WTC11 (cell line): ENCODE measurements around the gene PFKM. TPM values are rescaled to one million over a fixed set of nuclear protein-coding genes. Genes with fewer than 3 reads are reported as not detected.

ENCODE experiments used
- ATAC-seq: fragments of 200-7000 bp; cut with Tn5 transposase; 2 replicates; pipeline ENCODE4 v1.10.0; 2021; ENCODE audit warnings: mild to moderate bottlenecking, moderate library complexity
- CTCF ChIA-PET: fragments of 300-600 bp; sonication (Branson Sonifier 250); formaldehyde crosslinking; loops from one replicate; lab custom pipeline; 2021; ENCODE audit warnings: antibody characterized with exemption; lab: Charles Lee
- POLR2A ChIA-PET: fragments of 350-600 bp; sonication (Branson Sonifier 250); formaldehyde crosslinking; loops from one replicate; lab custom pipeline; 2021; ENCODE audit warnings: antibody characterized with exemption; lab: Charles Lee
- DNase-seq: peaks from one replicate; pipeline ENCODE4 v3.0.0; 2021; ENCODE audit warnings: low spot score
- H3K27ac Mint-ChIP-seq: 2 replicates; pipeline ENCODE4 v1.8.0; 2021; ENCODE audit warnings: mixed read lengths
- H3K27me3 Mint-ChIP-seq: 2 replicates; pipeline ENCODE4 v1.8.0; 2021; ENCODE audit warnings: low read depth, mild to moderate bottlenecking, moderate library complexity, mixed read lengths
- H3K36me3 Mint-ChIP-seq: 2 replicates; pipeline ENCODE4 v1.8.0; 2021; ENCODE audit warnings: mixed read lengths
- H3K4me1 Mint-ChIP-seq: 2 replicates; pipeline ENCODE4 v1.8.0; 2022; ENCODE audit warnings: mixed read lengths
- H3K4me3 Mint-ChIP-seq: 2 replicates; pipeline ENCODE4 v1.8.0; 2021; ENCODE audit warnings: mild to moderate bottlenecking, moderate library complexity, mixed read lengths
- H3K9me3 Mint-ChIP-seq: 2 replicates; pipeline ENCODE4 v1.8.0; 2021; ENCODE audit warnings: mixed read lengths
- AR ChIP-seq: fragments of 250-450 bp; sonication (Bioruptor Pico); IDR thresholded peaks from 2 replicates; pipeline ENCODE4 v1.9.0; 2021; ENCODE audit warnings: mild to moderate bottlenecking
- ATF1 ChIP-seq: sonication (generic); formaldehyde crosslinking; IDR thresholded peaks from 2 replicates; pipeline ENCODE4 v1.8.1; 2023; ENCODE audit warnings: mild to moderate bottlenecking, moderate library complexity, missing genetic modification reagents
- ATF2 ChIP-seq: sonication (generic); formaldehyde crosslinking; IDR thresholded peaks from 2 replicates; pipeline ENCODE4 v1.8.1; 2022; ENCODE audit warnings: low read depth, missing genetic modification reagents, borderline replicate concordance
- ATF3 ChIP-seq: sonication (generic); formaldehyde crosslinking; conservative IDR thresholded peaks from 2 replicates; pipeline ENCODE4 v1.8.1; 2022; ENCODE audit warnings: mild to moderate bottlenecking, missing genetic modification reagents
- CTCF ChIP-seq: fragments of 200-600 bp; IDR thresholded peaks from 2 replicates; pipeline ENCODE4 v1.8.0; 2022; ENCODE audit warnings: antibody characterized with exemption
- E2F4 ChIP-seq: sonication (generic); formaldehyde crosslinking; IDR thresholded peaks from 2 replicates; pipeline ENCODE4 v1.8.1; 2022; ENCODE audit warnings: low read depth, mild to moderate bottlenecking, moderate library complexity, missing genetic modification reagents, borderline replicate concordance
- FOXJ3 ChIP-seq: sonication (generic); formaldehyde crosslinking; IDR thresholded peaks from 2 replicates; pipeline ENCODE4 v1.9.0; 2021; ENCODE audit warnings: missing genetic modification reagents, mild to moderate bottlenecking, borderline replicate concordance
- FOXP4 ChIP-seq: sonication (generic); formaldehyde crosslinking; IDR thresholded peaks from 2 replicates; pipeline ENCODE4 v1.8.0; 2022; ENCODE audit warnings: mild to moderate bottlenecking, missing genetic modification reagents
- GRHL2 ChIP-seq: fragments of 250-450 bp; sonication (Bioruptor Pico); IDR thresholded peaks from 2 replicates; pipeline ENCODE4 v1.8.0; 2022; ENCODE audit warnings: mild to moderate bottlenecking, moderate library complexity; ENCODE audit not compliant: insufficient replicate concordance, severe bottlenecking
- GTF2I ChIP-seq: fragments of 250-450 bp; sonication (Bioruptor Pico); conservative IDR thresholded peaks from 2 replicates; pipeline ENCODE4 v1.4.0; 2021; ENCODE audit warnings: mild to moderate bottlenecking
- HMGXB4 ChIP-seq: sonication (generic); formaldehyde crosslinking; IDR thresholded peaks from 2 replicates; pipeline ENCODE4 v1.8.1; 2023; ENCODE audit warnings: mild to moderate bottlenecking, moderate library complexity, missing genetic modification reagents
- MLX ChIP-seq: sonication (generic); formaldehyde crosslinking; IDR thresholded peaks from 2 replicates; pipeline ENCODE4 v1.8.1; 2023; ENCODE audit warnings: mild to moderate bottlenecking, missing genetic modification reagents, moderate library complexity
- NFYB ChIP-seq: sonication (generic); formaldehyde crosslinking; conservative IDR thresholded peaks from 2 replicates; pipeline ENCODE4 v1.8.0; 2022; ENCODE audit warnings: low read depth, missing genetic modification reagents
- NR1H2 ChIP-seq: sonication (generic); formaldehyde crosslinking; IDR thresholded peaks from 2 replicates; pipeline ENCODE4 v1.9.0; 2021; ENCODE audit warnings: mild to moderate bottlenecking, moderate library complexity, missing genetic modification reagents
- OVOL2 ChIP-seq: fragments of 250-450 bp; sonication (Bioruptor Pico); IDR thresholded peaks from 2 replicates; pipeline ENCODE4 v1.9.0; 2021; ENCODE audit warnings: mild to moderate bottlenecking, borderline replicate concordance
- ZBTB43 ChIP-seq: sonication (generic); formaldehyde crosslinking; IDR thresholded peaks from 2 replicates; pipeline ENCODE4 v1.8.1; 2023; ENCODE audit warnings: mild to moderate bottlenecking, missing genetic modification reagents
- ZNF219 ChIP-seq: sonication (generic); formaldehyde crosslinking; IDR thresholded peaks from 2 replicates; pipeline ENCODE4 v1.8.0; 2023; ENCODE audit warnings: missing genetic modification reagents, mild to moderate bottlenecking, borderline replicate concordance
- ZNF232 ChIP-seq: sonication (generic); formaldehyde crosslinking; IDR thresholded peaks from 2 replicates; pipeline ENCODE4 v1.8.0; 2022; ENCODE audit warnings: mild to moderate bottlenecking, missing genetic modification reagents
- ZNF317 ChIP-seq: sonication (generic); formaldehyde crosslinking; IDR thresholded peaks from 2 replicates; pipeline ENCODE4 v1.8.1; 2023; ENCODE audit warnings: low read depth, mild to moderate bottlenecking, moderate library complexity, missing genetic modification reagents, borderline replicate concordance
- total RNA-seq: library from RNA; stranded (reverse); gene quantifications from 3 replicates; pipeline ENCODE4 v1.2.3, GENCODE V29; 2021

The PFKM gene
- total RNA-seq, 1 experiment from 2014 or later: 99.3 TPM

GRCh38 chr12:48175613-48176416, 56.7 kb downstream of the PFKM start:
- DNase-seq (no peak), ATAC-seq (peak; percentile 62)
- POLR2A ChIA-PET: no interaction called here
- Mint-ChIP-seq H3K4me1 (peaks cover 31% of the 10 kb centered on the region), H3K36me3 (no peaks in the 10 kb centered on the region), H3K27me3 (peaks cover 28% of the 10 kb centered on the region), H3K27ac (peak overlapping the region; percentile 95)
- CTCF ChIA-PET: interaction anchor here (0.9 to 2.2 kb wide), 4 partner anchors 9 to 22 kb away, joined by 3 to 9 read pairs (median 5); no protein-coding TSS in a partner anchor
- no peak for TF ChIP-seq E2F4 (CRISPR knock-in tag)
- TF ChIP-seq ZNF317 (CRISPR knock-in tag): no peak
- TF ChIP-seq HMGXB4: no peak
- no peak for TF ChIP-seq MLX (CRISPR knock-in tag)
- TF ChIP-seq AR (CRISPR knock-in tag): no peak
- no peak for TF ChIP-seq CTCF
- no peak for TF ChIP-seq ATF2
- TF ChIP-seq FOXJ3 (CRISPR knock-in tag): no peak
- no peak for TF ChIP-seq GRHL2 (CRISPR knock-in tag)
- no peak for TF ChIP-seq NFYB (CRISPR knock-in tag)
- no peak for TF ChIP-seq OVOL2 (CRISPR knock-in tag)
- no peak for TF ChIP-seq NR1H2 (CRISPR knock-in tag)
- TF ChIP-seq ZBTB43 (CRISPR knock-in tag): no peak
- TF ChIP-seq ATF1 (CRISPR knock-in tag): no peak
- TF ChIP-seq GTF2I (CRISPR knock-in tag): no peak
- no peak for TF ChIP-seq FOXP4 (CRISPR knock-in tag)
- no peak for TF ChIP-seq ZNF232
- no peak for TF ChIP-seq ZNF219 (CRISPR knock-in tag)
- no peak for TF ChIP-seq ATF3 (CRISPR knock-in tag)
- TF ChIP-seq, all 79 proteins: peak for 0
- Mint-ChIP-seq H3K9me3 (no peaks in the 10 kb centered on the region), H3K4me3 (peak overlapping the region; percentile 46)
